Muscle of leg (tissue), 11 donors: ENCODE results near the gene CD200. TPM values are rescaled to one million over a fixed set of nuclear protein-coding genes. Genes with fewer than 3 reads are reported as not detected.

Experiments used
- DNase-seq: peaks from one replicate; pipeline ENCODE4 v3.0.0; 2013
- H3K27ac ChIP-seq: one replicate; pipeline ENCODE4 v1.5.1; 2013; ENCODE audit warnings: mild to moderate bottlenecking, low read length, control low read depth
- H3K27me3 ChIP-seq: one replicate; pipeline ENCODE4 v1.6.1; 2013; ENCODE audit warnings: low read length; ENCODE audit not compliant: control insufficient read depth, insufficient read depth
- H3K36me3 ChIP-seq: one replicate; pipeline ENCODE4 v1.6.1; 2013; ENCODE audit warnings: low read length; ENCODE audit not compliant: control insufficient read depth, insufficient read depth
- H3K4me1 ChIP-seq: one replicate; pipeline ENCODE4 v1.6.1; 2013; ENCODE audit warnings: low read length; ENCODE audit not compliant: control insufficient read depth, insufficient read depth
- H3K4me3 ChIP-seq: one replicate; pipeline ENCODE4 v1.5.1; 2013; ENCODE audit warnings: low read length, control low read depth
- H3K9me3 ChIP-seq: replicated peaks from 2 replicates; pipeline ENCODE4 v1.6.1; 2013; ENCODE audit warnings: low read depth, low read length; ENCODE audit not compliant: control insufficient read depth
- WGBS: methylation state at CpG from one replicate; pipeline ENCODE4 v1.1.5; 2013; ENCODE audit warnings: missing lambda C conversion rate; ENCODE audit not compliant: insufficient coverage; 5-methylcytosine and 5-hydroxymethylcytosine counted together
- polyA plus RNA-seq, 8 donors: library from polyadenylated mRNA; unstranded; fragments of 120-200 nt; gene quantifications; one replicate each; pipeline versions ENCODE4 v1.2.1 to v1.2.3, GENCODE V29; 2013; ENCODE audit warnings: inconsistent platforms in 1 of 8, low replicate concordance in 1 of 8; ENCODE audit not compliant: insufficient read length in 8 of 8, insufficient read depth in 1 of 8
- total RNA-seq: library from RNA; stranded (reverse); fragments of 120-200 nt; gene quantifications from one replicate; pipeline ENCODE4 v1.2.4, GENCODE V29; 2013

The CD200 gene
- total and polyA plus RNA-seq, 9 donors = 7.5 to 19.5 (median 13.4) TPM

DNA sequence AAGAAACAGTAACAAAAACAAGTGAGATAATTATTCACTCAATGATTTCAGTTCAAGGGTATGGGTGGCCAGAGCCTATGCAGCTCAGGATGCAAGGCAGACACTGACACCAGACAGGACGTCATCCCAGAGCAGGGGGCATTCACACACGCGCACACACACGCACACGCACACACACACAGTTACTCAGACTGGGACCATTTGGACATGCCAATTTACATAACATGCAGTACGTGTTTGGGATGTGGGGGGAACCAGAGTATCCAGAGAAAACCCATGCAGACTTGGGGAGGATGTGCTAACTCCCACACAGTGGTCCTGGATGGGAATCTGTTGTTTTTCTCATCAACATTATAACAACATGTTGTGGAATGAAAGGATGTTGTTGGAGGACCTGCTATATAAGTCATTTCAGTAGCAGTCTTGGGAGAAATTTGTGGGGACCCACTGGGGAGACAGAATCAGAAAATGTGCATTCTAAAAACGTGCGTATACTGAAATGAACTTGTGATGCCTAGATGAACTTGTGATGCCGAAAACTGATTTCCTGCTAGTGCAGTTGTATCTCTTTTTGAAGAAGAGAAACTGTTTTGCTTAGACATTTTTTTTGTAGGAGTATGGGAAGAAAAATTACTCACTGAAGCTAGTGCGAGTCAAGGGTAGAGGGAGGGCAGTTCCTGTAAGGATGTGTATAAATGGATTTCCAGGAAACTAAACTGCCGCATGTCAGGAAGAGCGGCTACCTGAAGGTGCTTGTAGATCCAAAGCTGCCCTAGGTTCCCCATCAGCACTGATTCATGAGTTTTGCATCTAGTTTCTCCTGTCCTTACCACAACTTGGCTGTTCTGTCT is 25.2 kb downstream of the CD200 start:
- Histone ChIP-seq H3K27ac (peak overlapping the region; percentile 66), H3K9me3 (no peaks in the 10 kb centered on the region), H3K4me1 (peaks cover 2% of the 10 kb centered on the region), H3K27me3 (no peaks in the 10 kb centered on the region), H3K36me3 (peaks cover 3% of the 10 kb centered on the region), H3K4me3 (no peak overlapping the region)
- 55% methylated on average over 5 of the region's 12 CpGs for WGBS
- DNase-seq = peak; percentile 75

DNA sequence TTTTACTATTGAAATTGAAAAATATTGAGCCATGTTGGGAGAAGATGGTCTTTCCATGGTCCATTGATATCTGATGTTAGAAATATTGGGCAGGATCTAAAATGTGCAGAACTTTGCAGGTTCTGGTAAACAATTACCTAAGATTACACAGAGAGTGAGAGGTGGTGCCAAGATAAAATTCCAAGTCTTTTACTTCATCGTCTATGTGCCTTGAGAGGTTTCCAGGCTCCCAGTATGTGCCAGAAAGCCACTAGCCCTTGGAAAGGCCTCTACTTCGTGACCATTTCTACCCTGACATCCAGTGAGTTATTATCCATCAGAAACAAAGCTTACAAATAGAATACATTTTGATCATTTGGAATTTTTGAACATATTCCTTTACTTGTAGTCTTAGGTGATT is 27.6 kb downstream of the CD200 start:
- no peaks in the 10 kb centered on the region for H3K27me3 ChIP-seq
- H3K27ac ChIP-seq = peak overlapping the region; percentile 94
- no peak overlapping the region for H3K4me3 ChIP-seq
- peaks cover 3% of the 10 kb centered on the region for H3K36me3 ChIP-seq
- DNase-seq = peak; percentile 55
- no peaks in the 10 kb centered on the region for H3K9me3 ChIP-seq
- peaks cover 2% of the 10 kb centered on the region for H3K4me1 ChIP-seq
- 40% methylated on average over 1 of the region's 2 CpGs for WGBS

DNA sequence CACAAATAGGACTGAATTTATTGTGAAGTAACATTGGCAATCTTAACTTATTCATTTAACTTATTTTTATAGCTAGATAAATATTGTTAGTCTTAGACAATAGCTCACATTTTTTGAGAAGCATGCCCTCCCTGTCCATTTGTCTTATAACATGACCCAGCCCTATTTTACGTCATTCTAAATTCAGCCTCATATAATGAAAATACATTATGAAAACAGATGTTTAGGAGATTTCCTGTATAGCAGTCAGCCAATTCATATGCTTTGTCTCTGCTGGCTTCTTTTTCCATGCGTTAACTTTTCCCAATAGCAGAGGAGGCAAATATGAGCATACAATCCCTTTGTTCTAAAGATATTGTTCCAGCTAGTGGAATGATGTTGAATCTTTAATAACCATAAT is 29.3 kb downstream of the CD200 start:
- DNase-seq = peak; percentile 97
- Histone ChIP-seq H3K27ac (peak overlapping the region; percentile 94), H3K4me3 (no peak overlapping the region)

DNA sequence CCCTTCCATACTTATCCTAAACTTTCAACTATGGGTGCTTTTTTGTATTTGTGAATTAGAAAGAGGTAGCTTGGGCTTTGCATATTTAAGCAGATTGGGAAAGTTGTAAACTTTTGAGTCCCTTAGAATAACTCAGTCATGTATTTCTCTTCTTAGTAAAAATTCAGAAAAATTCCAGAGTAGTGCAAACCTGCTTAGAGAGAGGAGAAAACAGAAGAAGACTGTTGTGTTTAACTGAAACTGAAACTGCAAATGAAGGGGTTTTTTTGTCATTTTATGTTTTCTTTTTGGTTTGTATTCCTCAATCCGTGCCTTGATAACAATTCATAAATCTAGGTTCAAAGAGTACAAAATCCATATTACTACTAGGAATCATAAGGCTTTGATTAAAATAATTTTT is 31.3 kb downstream of the CD200 start:
- no CpG with 5 or more reads among the region's 1 CpG for WGBS
- Histone ChIP-seq H3K27ac (no peak overlapping the region), H3K4me1 (peaks cover 2% of the 10 kb centered on the region), H3K36me3 (peaks cover 5% of the 10 kb centered on the region), H3K4me3 (no peak overlapping the region), H3K9me3 (no peaks in the 10 kb centered on the region), H3K27me3 (no peaks in the 10 kb centered on the region)
- DNase-seq = no peak

More for the DNA sequence above, 29.3 kb downstream of the CD200 start:
- Histone ChIP-seq H3K36me3 (peaks cover 5% of the 10 kb centered on the region), H3K4me1 (peaks cover 2% of the 10 kb centered on the region), H3K9me3 (no peaks in the 10 kb centered on the region), H3K27me3 (no peaks in the 10 kb centered on the region)
- WGBS = no CpG with 5 or more reads among the region's 2 CpGs

DNA sequence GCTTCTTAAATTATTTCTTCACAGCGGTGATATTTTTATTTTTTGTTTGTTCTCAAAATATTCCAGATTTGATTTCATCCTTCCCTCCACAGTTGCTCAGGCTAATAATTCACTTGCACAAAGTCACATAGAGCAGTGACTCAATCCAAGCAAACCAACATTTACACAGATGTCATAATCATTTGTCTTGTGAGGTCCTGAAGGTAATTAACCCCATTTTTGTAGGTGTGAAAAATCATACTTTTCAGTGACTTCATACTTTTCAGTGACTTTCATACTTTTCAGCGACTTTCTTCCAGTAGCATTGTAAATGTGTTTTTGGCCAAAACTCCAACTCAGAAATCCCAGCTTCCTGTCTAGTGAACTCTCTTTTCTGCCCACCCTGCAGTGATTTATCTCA is 32.1 kb downstream of the CD200 start:
- Histone ChIP-seq H3K27ac (no peak overlapping the region), H3K4me3 (no peak overlapping the region), H3K27me3 (no peaks in the 10 kb centered on the region), H3K4me1 (peaks cover 2% of the 10 kb centered on the region), H3K36me3 (peaks cover 5% of the 10 kb centered on the region), H3K9me3 (no peaks in the 10 kb centered on the region)
- WGBS = 50% methylated on average over 1 of the region's 2 CpGs
- DNase-seq = no peak

DNA sequence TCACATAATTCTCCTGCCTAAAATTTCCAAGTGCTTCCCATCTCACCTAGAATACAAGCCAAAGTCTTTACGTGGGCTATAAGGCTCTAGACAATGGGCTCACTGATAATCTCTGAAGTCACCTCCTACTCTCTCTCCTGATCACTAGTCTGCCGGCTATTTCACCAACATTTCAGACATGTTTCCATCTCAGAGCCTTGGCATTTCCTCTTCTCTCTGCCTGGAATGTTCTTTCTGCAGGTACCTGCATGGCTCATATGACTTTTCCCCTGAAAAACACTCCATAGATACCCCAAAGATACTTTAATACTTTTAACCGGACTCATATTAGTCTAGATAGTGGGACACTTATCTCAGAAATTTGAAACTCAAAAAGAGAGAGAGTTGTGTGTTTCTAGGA is 32.7 kb downstream of the CD200 start:
- Histone ChIP-seq H3K9me3 (no peaks in the 10 kb centered on the region), H3K36me3 (peaks cover 5% of the 10 kb centered on the region), H3K27ac (peak overlapping the region; percentile 29), H3K27me3 (no peaks in the 10 kb centered on the region), H3K4me1 (peaks cover 2% of the 10 kb centered on the region), H3K4me3 (no peak overlapping the region)
- WGBS = 49% methylated on average over 2 of the region's 3 CpGs
- DNase-seq = no peak

DNA sequence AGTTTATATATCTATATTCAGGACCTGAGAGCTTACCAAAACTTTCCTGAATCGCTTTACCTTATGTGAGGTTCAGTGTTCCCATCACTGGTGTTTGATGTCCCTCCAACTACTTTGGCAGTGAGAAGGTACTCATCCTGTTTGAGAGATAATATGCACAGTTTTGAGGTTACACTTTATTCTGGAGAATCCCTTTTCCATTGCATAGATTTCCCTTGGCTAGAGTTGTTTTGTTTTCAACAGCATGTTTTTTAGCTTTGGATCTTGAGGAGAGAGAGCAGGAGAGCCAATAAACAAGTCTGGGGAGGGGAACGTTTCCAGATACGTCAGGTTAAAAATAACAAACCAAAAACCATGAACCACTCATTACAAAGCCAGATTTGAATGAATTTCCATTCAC is 33.6 kb downstream of the CD200 start:
- peak; percentile 96 for DNase-seq
- Histone ChIP-seq H3K4me3 (no peak overlapping the region), H3K36me3 (peaks cover 4% of the 10 kb centered on the region), H3K4me1 (peaks cover 2% of the 10 kb centered on the region), H3K27me3 (no peaks in the 10 kb centered on the region), H3K27ac (peak overlapping the region; percentile 53), H3K9me3 (no peaks in the 10 kb centered on the region)
- WGBS = no CpG with 5 or more reads among the region's 3 CpGs

DNA sequence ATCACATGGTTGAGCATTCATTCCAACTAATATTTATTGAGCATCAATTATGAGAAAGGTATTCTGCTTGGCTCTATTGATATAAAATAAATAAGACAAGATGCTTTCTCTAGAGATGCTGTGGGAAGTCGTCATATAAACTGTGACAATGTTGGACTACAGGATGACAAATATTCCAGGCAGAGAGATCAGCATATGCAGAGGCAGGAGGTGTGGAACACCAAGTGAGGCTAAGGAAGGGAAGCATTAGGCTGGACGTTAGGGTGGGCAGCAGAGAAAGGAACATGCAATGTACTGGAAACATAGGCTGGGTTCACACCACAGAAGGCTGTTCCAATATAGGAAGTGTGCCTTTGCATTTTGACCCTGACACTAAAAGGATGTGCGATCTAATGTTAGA is 38.6 kb downstream of the CD200 start:
- H3K27me3 ChIP-seq = no peaks in the 10 kb centered on the region
- no peaks in the 10 kb centered on the region for H3K9me3 ChIP-seq
- H3K27ac ChIP-seq = no peak overlapping the region
- no peaks in the 10 kb centered on the region for H3K36me3 ChIP-seq
- no peak overlapping the region for H3K4me3 ChIP-seq
- 73% methylated on average over 2 of the region's 3 CpGs for WGBS
- no peak for DNase-seq
- H3K4me1 ChIP-seq = no peaks in the 10 kb centered on the region

DNA sequence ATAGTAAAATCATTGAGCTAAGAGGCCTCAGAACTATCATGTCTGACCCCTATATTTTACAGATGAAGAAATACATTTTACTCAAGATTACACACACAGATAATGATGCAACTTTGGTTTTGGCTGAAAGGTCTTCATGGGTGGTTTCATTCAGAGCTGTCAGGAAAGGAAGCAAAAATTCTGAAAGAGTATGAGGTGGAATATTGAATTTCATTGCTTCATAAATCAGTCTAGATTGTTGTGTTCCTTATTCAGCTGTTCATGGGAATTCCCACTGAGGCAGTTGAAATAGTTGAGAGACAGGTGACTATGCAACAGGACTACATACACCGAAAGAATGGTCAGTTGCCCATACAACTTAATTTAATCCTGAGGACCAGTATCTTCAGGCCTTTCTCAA is 39.4 kb downstream of the CD200 start:
- Histone ChIP-seq H3K4me1 (no peaks in the 10 kb centered on the region), H3K27ac (no peak overlapping the region), H3K36me3 (no peaks in the 10 kb centered on the region), H3K9me3 (no peaks in the 10 kb centered on the region), H3K4me3 (no peak overlapping the region), H3K27me3 (no peaks in the 10 kb centered on the region)
- no CpG with 5 or more reads among the region's 1 CpG for WGBS
- no peak for DNase-seq

DNA sequence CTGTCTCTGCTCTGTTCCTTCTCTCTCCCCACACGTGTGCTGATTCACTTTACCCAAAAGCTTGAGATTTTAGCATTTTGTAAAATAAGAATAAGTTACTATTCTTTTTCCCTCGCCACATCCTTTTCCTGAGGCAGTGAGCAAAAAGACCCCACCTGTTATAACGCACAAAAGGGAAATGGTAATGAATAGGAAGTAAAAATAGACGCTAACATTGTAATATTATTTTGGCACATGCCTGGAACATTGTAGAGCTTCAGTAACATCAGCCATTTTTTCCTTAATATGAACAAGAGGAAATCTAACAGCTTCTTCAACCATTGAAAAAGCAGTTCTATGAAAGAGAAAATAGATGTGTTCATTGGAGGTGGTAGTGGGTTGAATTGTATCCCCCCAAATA is 40.5 kb downstream of the CD200 start:
- Histone ChIP-seq H3K9me3 (no peaks in the 10 kb centered on the region), H3K27me3 (no peaks in the 10 kb centered on the region), H3K4me1 (no peaks in the 10 kb centered on the region), H3K36me3 (no peaks in the 10 kb centered on the region), H3K4me3 (no peak overlapping the region), H3K27ac (peak overlapping the region; percentile 38)
- WGBS = no CpG with 5 or more reads among the region's 4 CpGs
- DNase-seq = no peak
